ENCODE results near the gene TIMP3.

Gene TIMP3

GRCh38 chr22:32794449-32795213 is 6.9 kb upstream of the TIMP3 start:
- TF ChIP-seq CTCF (IDR thresholded peaks at IDR 0.05; ENCODE audit: control insufficient read depth, extremely low read depth, insufficient read depth): no peak
- no peak overlapping the region for H3K4me3 ChIP-seq (ENCODE audit: low read depth, low read length)
- DNase-seq (ENCODE audit: low read depth): no peak

- no peak for TF ChIP-seq CTCF (IDR thresholded peaks at IDR 0.05; ENCODE audit: control insufficient read depth, extremely low read depth, insufficient read depth)
- no peak for DNase-seq (ENCODE audit: low read depth)
- no peak overlapping the region for H3K4me3 ChIP-seq (ENCODE audit: low read depth, low read length)
Measured at GRCh38 chr22:32795214-32795596, 6.3 kb upstream of the TIMP3 start.

- no peak for DNase-seq (ENCODE audit: low read depth)
- H3K4me3 ChIP-seq (ENCODE audit: low read depth, low read length): no peak overlapping the region
- peak; percentile 81 for TF ChIP-seq CTCF (IDR thresholded peaks at IDR 0.05; ENCODE audit: control insufficient read depth, extremely low read depth, insufficient read depth)
Measured at GRCh38 chr22:32796865-32797573, 4.5 kb upstream of the TIMP3 start.

GRCh38 chr22:32799496-32799895 is 2.0 kb upstream of the TIMP3 start:
- no peak for TF ChIP-seq CTCF (IDR thresholded peaks at IDR 0.05; ENCODE audit: control insufficient read depth, extremely low read depth, insufficient read depth)
- no peak for DNase-seq (ENCODE audit: low read depth)
- no peak overlapping the region for H3K4me3 ChIP-seq (ENCODE audit: low read depth, low read length)

GRCh38 chr22:32800158-32800882 is 1.2 kb upstream of the TIMP3 start:
- no peak overlapping the region for H3K4me3 ChIP-seq (ENCODE audit: low read depth, low read length)
- no peak for DNase-seq (ENCODE audit: low read depth)
- no peak for TF ChIP-seq CTCF (IDR thresholded peaks at IDR 0.05; ENCODE audit: control insufficient read depth, extremely low read depth, insufficient read depth)

GRCh38 chr22:32800994-32801536 is 440 bp upstream of the TIMP3 start:
- H3K4me3 ChIP-seq (ENCODE audit: low read depth, low read length): no peak overlapping the region
- no peak for TF ChIP-seq CTCF (IDR thresholded peaks at IDR 0.05; ENCODE audit: control insufficient read depth, extremely low read depth, insufficient read depth)
- no peak for DNase-seq (ENCODE audit: low read depth)

Measured in LNCaP clone FGC (cell line).